NK-92 (cell line): Measurements from ENCODE around the gene LDAF1.
"Not testable (repeated sequence)": the region's sequence is repeated elsewhere in the genome, so short reads cannot be mapped to it uniquely, and the experiment has no call there.

ENCODE experiments used
- DNase-seq: peaks from one replicate; lab custom pipeline; 2025; ENCODE audit not compliant: unreplicated experiment; lab: John Stamatoyannopoulos, UW

The LDAF1 gene

GRCh38 chr16:21158208-21159110 is at the start of gene LDAF1:
LDAF1 (plus strand) TSS chr16:21158674; CDS start chr16:21161183, 2,509 bp downstream.
- DNase-seq = no peak

GRCh38 chr16:21115551-21115950 is 42.9 kb upstream of the LDAF1 start:
- DNase-seq = not testable (repeated sequence)

GRCh38 chr16:21116148-21116693 is 42.3 kb upstream of the LDAF1 start:
- DNase-seq = no peak

GRCh38 chr16:21117567-21117966 is 40.9 kb upstream of the LDAF1 start:
- no peak for DNase-seq

- DNase-seq = no peak
Measured at GRCh38 chr16:21120976-21121520, 37.4 kb upstream of the LDAF1 start.

GRCh38 chr16:21125191-21125590 is 33.3 kb upstream of the LDAF1 start:
- no peak for DNase-seq

GRCh38 chr16:21126518-21126917 is 32.0 kb upstream of the LDAF1 start:
- no peak for DNase-seq

- no peak for DNase-seq
Measured at GRCh38 chr16:21128991-21129390, 29.5 kb upstream of the LDAF1 start.

- no peak for DNase-seq
Measured at GRCh38 chr16:21130811-21131210, 27.7 kb upstream of the LDAF1 start.

- DNase-seq = no peak
Measured at GRCh38 chr16:21134053-21134452, 24.4 kb upstream of the LDAF1 start.

- no peak for DNase-seq
Measured at GRCh38 chr16:21145738-21146137, 12.7 kb upstream of the LDAF1 start.

- DNase-seq = no peak
Measured at GRCh38 chr16:21150375-21151001, 8.0 kb upstream of the LDAF1 start, which contains the start of gene DNAH3. DNAH3 (minus strand) TSS chr16:21150846; CDS start chr16:21150319, 527 bp downstream.

GRCh38 chr16:21152160-21153030 is 6.1 kb upstream of the LDAF1 start:
- DNase-seq = not testable (repeated sequence)

GRCh38 chr16:21153124-21153729 is 5.2 kb upstream of the LDAF1 start:
- not testable (repeated sequence) for DNase-seq

GRCh38 chr16:21156011-21156410 is 2.5 kb upstream of the LDAF1 start:
- DNase-seq = not testable (repeated sequence)

GRCh38 chr16:21156767-21157467 is 1.6 kb upstream of the LDAF1 start:
- DNase-seq = no peak

GRCh38 chr16:21157632-21158031 is 842 bp upstream of the LDAF1 start:
- no peak for DNase-seq

GRCh38 chr16:21159281-21159951 is 942 bp downstream of the LDAF1 start:
- no peak for DNase-seq

GRCh38 chr16:21160276-21160675 is 1.8 kb downstream of the LDAF1 start:
- no peak for DNase-seq
